HG03571 (cell line): ENCODE results near the gene POLR1A.
A peak's percentile ranks its signal among the peaks of the same experiment; 100 is the strongest.

Experiments used
- ATAC-seq: cut with Tn5 transposase; IDR thresholded peaks from one replicate; pipeline ENCODE4 v1.9.1; 2021; ENCODE audit not compliant: unreplicated experiment

POLR1A gene

GRCh38 chr2:86105252-86105968 is at the start of gene POLR1A:
POLR1A (minus strand) TSS chr2:86105886; CDS start chr2:86105776, 110 bp downstream.
- ATAC-seq = peak; percentile 69

DNA sequence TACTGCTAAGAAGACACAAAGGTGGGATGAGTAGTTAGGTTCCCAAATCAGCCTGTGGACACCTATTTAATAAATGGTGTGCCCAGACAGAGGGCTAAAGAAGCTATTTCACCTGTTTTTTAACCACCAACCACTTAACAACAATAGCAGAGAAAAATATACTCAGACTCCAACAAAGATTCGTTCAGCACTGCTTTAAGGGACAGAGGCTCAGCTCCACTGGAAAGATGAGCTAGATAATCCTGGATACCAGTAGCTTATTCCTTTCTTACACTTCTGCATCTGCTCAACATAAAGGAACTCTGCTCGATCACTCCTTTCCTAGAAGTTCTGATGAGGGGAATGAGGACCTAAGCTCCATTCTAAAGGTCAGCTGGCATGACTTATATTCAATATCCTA is 44.8 kb upstream of the POLR1A start:
- ATAC-seq = no peak

- ATAC-seq = no peak
Observed at GRCh38 chr2:86147793-86148192, 42.1 kb upstream of the POLR1A start.

GRCh38 chr2:86143926-86144685 is 38.4 kb upstream of the POLR1A start:
- no peak for ATAC-seq

DNA sequence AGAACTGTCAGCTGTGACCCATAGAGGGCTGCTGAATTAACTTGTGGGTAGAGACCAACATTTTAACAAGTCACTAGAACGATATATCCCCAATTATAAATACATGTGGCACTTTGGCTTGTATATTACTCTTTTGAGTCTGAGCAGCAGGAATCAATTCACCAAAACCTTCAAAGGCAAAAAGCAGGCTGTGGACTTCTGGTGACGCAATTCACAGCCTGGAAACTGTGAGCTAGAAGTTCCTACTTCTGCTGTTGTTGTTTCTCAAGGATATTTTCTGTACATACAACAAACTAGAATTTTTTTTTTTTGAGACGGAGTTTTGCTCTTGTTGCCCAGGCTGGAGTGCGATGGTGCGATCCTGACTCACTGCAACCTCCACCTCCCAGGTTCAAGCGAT is 37.6 kb upstream of the POLR1A start:
- no peak for ATAC-seq

- no peak for ATAC-seq
Observed at GRCh38 chr2:86142436-86143257, 37.0 kb upstream of the POLR1A start.

- no peak for ATAC-seq
Observed at GRCh38 chr2:86140969-86141392, 35.3 kb upstream of the POLR1A start.

- ATAC-seq = no peak
Observed at GRCh38 chr2:86139981-86140380, 34.3 kb upstream of the POLR1A start.

DNA sequence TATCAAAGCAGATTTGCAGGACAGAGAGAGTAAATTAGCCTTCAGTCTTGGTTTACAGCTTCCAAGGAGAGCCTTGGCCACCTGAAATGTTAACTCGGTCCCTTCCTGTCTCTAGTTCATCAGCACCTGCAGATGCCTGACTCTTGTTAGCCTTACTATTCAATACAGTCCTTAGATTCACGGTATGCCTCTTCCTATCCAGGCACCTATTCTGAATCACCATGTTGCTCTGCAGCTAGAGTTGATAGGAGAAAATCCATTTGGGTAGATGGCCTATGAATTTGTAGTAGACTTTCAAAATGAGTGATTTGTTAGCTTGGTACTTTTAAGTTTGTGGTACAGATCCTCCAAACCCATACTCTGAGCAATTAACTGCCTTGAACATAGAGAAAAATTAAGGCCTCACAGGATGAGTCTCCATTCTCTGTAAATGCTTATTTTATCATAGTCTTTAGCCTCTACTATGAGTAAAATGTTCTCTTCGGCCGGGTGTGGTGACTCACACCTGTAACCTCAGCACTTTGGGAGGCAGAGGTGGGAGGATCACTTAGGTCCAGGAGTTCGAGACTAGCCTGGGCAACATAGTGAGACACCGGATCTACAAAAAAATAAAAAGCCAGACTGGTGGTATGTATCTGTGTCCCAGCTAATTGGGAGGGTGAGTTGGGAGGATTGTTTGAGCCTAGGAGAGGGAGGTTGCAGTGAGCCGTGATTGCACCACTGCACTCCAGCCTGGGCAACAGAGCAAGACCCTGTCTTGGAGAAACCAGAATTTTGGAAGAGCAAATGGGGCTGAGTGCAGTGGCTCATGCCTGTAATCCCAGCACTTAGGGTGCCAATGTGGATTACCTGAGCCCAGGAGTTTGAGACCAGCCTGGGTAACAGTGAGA is 33.3 kb upstream of the POLR1A start:
- no peak for ATAC-seq

GRCh38 chr2:86136141-86136540 is 30.5 kb upstream of the POLR1A start:
- no peak for ATAC-seq

DNA sequence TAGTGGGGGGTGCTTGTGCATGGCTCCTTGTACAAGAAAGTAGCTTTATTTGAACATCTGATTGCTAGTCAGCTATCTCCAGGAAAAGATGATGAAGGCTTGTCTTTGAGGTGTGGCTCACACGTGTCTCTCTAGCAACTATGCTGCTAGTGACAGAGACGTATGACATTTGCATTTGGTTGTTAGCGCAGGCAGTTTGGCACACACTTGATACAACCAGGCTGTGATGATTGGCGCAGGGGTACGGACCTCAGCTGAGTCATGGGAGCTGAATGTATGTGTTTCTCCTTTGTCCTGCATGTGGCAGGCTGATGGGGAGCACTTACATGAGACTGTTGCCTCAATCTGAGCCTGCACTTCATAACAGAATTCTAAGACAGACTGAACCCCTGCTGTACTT is 30.0 kb upstream of the POLR1A start:
- no peak for ATAC-seq

GRCh38 chr2:86134709-86135108 is 29.0 kb upstream of the POLR1A start:
- ATAC-seq = no peak

GRCh38 chr2:86124683-86125082 is 19.0 kb upstream of the POLR1A start:
- ATAC-seq = no peak

DNA sequence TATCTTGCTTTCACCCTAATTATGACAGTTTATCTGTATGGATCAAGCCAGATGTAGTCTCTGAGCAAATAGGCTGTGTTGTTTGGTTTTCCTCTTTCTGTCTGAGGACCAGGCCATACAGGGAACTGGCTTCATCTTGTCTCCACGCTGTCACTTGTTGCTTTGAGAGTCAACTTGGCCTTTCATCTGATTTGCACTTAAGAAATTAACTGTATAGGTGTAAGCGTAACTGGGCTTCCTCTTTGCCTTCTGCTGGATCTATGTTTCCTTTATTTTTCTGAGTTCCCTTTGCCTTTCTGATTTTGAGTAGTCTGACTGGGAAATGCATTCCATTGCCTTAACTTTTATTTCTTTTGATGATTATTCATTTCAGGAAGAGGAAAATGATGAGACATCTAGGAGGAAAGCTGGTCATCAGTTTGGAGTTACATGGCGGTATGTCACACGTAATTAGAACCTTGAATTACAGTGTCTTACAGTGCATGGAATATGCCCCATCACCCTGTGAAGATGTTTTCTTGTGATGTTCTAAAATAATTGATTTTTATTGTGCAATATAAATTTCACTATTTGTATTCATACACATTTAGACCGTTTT is 17.7 kb upstream of the POLR1A start:
- no peak for ATAC-seq

- no peak for ATAC-seq
Observed at GRCh38 chr2:86118130-86118529, 12.4 kb upstream of the POLR1A start.

DNA sequence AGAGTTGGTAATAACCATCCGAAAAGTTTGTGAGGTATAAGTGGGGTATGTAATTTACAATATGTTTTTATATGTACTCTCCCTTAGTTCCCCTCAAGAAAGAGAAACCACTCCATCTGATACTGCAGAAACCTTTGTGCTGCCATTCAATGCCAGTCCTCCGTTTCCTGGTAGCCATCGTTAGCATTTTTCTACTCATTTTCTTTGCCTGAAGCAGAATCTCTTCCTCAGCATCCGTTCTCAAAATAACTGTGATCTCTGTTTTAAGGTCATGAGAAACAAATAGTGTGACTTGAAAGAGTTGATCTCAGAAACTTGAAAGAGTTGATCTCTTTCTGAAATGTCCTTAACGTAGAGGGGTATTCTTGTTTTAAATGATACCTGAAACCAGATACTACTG is 1.3 kb upstream of the POLR1A start:
- ATAC-seq = no peak

- ATAC-seq = peak; percentile 89
Observed at GRCh38 chr2:86105969-86106945, 571 bp upstream of the POLR1A start, which contains the start of gene PTCD3. PTCD3 (plus strand) TSS chr2:86106235; CDS start chr2:86106248, 13 bp downstream.

- ATAC-seq = no peak
Observed at GRCh38 chr2:86102157-86102556, 3.5 kb downstream of the POLR1A start.

DNA sequence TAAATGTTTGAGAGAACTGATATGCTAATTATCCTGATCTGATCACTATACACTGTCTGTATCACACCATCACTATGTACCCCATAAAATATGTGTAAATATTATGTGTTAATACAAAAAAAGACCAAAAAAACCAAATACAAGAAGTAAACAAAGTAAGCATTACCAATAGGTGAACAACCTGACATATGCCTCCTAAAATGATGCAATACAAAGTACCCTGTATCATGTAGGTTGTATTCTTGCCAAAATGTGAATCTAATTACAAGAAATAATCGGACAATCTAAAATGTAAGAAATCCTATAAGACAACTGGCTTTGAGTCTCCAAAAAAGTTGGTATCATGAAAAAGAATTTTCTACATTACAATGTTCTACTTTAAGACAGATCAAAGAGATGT is 7.8 kb downstream of the POLR1A start:
- no peak for ATAC-seq
